CD4-positive, alpha-beta T cell treated with Interleukin-21 for 1 hour (primary cell): ENCODE measurements around the gene UMODL1.

Experiments
- DNase-seq: peaks from one replicate; pipeline ENCODE4 v3.0.0-alpha.2; 2020

UMODL1 gene

DNA sequence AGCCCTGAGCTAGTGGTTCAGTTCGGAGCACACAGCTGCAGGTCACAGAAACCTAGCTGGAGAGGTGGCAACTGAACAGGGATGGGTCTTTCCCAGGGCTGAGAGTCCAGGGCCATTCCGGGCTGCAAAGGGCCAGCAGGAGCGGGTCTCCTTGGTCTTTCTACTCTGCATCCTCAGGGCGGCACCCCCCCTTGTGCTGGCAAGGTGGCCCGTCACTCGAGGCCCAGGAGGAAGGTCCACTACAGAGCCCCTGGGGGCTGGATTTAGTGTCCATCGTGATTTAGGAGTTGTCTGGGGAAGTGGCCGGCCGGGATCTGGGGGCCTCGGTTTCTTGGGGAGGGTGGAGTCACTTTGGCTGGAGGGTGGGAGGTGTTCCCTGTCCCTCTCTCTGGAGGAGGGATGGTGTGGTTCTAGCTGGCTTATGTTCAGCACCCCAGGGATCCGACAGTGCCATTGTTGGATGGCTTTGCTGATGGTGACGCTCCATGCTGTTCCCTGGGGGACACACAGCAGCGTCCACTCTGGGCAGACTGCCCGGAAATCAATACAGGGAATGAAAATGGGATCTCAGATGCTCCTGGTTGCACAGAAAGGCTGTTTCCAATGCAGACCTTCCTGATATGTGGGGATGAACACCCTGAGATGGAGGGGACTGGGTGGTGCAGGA, 64.4 kb downstream of the UMODL1 start:
- no peak for DNase-seq

GRCh38 chr21:42137191-42137904, 66.2 kb downstream of the UMODL1 start:
- DNase-seq, result no peak

GRCh38 chr21:42140196-42140934, 69.2 kb downstream of the UMODL1 start:
- no peak for DNase-seq

DNA sequence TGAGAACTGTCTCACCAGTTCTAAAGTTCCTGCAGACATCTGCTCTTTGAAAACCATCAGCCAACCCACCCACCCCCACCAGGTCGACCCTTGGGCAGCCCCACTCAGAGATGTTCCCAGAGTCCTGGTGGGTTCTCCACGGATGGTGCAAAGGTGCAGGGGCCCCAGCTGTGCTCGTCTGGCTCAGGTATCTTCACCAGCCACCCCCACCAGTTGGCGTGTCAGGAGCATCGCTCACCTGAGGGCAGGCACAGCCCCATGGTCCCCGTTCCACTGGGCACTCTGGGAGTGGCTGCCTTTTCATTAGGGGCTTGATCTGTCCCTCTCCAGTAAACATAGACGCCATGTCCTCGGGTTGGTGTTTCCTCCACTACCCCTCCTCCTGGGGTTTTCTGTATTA, 70.5 kb downstream of the UMODL1 start:
- no peak for DNase-seq

DNA sequence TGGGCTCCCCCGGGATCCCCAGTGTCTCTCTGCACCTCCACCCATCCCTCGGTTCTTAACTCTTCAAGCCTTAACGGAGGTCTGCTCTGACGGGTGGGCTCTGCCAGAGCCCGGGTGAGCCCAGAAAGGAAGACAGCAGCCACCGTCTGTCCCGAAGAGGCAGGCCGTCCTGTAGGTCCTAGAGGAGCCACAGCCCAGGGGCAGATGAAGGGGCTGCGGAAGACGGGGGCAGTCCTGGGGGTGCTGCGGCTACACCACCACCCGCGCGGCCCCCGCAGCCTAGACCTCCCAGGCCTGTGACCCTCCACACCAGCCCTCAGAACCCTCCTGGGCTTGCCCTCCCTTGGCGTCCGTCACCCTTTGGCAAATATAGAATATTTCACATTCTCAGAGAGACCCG, 71.0 kb downstream of the UMODL1 start:
- DNase-seq, result no peak

DNA sequence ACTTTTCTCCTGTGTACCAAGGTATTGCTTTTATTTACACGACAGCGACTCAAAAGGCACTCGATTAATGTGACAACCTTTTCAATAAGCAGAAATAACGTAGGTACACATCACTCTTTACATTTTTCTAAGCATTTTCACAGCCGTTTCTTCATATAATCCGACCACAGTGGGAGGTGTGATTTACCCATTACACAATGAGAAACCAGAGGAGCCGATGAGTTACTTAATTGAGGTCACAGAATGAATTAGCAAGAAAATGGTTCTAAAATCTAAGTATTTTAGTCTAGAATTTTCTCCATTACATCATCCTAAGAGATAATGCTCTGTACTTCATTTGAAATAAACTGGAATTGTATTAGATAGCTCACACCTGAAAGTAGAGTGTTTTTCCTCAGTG, 71.5 kb downstream of the UMODL1 start:
- no peak for DNase-seq

DNA sequence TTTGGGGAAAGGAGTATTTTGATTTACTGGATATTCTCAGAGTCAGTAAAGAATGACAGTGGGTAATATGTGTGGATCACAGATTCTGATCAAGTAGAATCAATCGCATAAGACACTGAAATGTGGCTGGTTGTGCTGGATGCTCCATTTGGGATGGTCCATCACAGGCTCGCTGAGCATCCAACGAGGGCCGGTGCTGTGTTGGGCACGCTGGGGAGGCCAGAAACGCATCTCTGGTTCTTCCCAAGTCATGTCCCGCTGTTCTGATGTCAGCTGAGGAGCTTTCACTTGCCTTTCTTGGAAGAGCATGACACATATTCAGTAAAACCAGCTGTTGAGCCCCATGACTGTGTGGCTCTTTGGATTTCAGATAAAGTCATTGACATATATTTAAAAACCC, 72.0 kb downstream of the UMODL1 start:
- DNase-seq, result no peak

- no peak for DNase-seq
Measured at GRCh38 chr21:42144221-42144620, 73.1 kb downstream of the UMODL1 start.

DNA sequence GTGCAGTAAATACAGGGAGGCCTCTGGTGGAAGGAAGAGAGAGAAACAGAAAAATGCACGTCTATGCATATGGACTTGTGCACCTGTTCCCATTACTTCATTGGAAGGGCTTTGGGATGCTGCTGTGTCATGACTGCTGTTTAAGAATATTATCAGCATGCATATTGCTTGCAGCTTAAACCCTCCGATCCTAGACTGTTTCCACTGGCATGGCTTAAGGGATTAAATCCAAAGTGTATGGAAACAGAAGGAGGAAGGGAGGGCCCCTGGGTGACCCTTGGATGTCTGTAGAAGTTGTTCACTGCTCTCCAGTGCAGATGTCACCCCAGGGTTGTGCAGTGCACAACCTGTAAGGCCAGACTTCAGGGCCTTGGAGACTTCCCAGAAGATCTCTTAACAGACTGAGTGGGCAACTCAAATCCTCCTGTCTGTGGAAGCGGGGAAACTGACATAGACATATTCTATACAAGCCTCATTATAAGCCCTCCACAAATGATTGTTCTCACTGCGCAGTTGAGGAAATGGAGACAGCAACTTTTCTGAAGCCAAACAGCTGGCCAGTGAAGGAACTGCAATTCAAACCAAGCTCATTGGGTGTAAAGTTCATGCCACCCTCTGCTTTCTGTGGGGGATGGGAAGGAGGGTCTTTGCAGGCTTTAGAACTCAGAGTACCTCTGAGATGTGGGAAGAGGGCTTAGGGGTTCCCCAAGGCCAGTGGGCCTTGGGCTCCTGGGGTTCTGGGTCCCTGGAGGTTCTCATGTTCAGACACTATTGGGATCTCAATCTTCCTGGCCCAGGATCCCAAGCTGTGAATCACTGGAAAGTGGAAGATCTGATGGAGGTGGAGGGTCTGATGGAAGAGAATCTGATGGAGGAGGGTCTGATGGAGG, 73.8 kb downstream of the UMODL1 start:
- no peak for DNase-seq

- peak; percentile 72 for DNase-seq
Measured at GRCh38 chr21:42145569-42146272, 74.6 kb downstream of the UMODL1 start.

DNA sequence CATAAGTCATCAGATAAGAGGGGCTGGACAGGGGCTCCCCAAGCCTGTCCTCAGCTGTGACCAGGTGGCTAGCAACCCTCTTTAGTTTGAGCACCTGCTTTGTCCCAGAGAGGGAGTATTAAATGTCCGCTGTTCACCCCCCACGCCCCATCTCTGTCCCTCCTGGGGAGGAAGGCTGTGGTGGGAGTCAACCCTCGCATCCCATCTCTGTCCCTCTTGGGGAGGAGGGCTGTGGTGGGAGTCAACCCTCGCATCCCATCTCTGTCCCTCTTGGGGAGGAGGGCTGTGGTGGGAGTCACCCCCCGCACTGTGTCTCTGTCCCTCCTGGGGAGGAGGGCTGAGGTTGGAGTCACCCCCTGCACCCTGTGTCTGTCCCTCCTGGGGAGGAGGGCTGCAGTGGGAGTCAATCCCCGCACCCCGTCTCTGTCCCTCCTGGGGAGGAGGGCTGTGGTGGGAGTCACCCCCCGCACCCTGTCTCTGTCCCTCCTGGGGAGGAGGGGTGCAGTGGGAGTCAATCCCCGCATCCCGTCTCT, 75.2 kb downstream of the UMODL1 start:
- no peak for DNase-seq

- no peak for DNase-seq
Measured at GRCh38 chr21:42146821-42147220, 75.7 kb downstream of the UMODL1 start.

DNA sequence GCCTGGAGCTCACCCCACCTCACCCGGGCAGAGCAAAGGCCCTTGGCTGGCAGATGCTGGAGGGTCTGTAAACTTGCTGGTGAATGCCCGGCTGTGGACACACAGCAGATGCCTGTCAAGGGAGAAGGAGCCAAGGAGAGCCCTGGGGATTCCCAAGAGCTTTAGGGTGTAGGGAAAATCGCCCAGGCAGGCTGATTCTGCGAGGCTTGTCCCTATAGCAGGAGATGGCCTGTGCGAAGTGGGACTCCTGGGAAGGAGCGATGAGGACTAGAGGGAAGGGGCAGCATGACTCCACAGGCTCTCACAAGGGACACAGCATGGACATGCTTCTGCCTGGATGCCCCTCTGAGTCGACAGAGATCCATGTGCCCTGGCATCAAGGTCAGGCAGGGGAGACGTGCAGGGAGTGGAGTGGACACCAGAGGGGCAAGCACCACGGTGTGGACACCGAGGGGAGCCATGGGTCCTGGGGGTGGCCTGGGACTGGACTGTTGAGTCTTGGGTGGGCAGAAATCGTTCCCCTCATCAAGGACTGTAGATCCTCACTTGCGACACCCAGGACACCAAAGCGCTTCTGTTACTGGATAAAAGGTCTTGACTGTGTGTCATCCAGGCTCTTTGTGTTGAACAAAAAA, 76.4 kb downstream of the UMODL1 start:
- DNase-seq, result no peak

- no peak for DNase-seq
Measured at GRCh38 chr21:42148097-42148496, 77.0 kb downstream of the UMODL1 start.

- no peak for DNase-seq
Measured at GRCh38 chr21:42148584-42148983, 77.5 kb downstream of the UMODL1 start.

- DNase-seq, result no peak
Measured at GRCh38 chr21:42149656-42150473, 78.7 kb downstream of the UMODL1 start.

- no peak for DNase-seq
Measured at GRCh38 chr21:42150474-42151085, 79.5 kb downstream of the UMODL1 start.

GRCh38 chr21:42151148-42151947, 80.2 kb downstream of the UMODL1 start:
- DNase-seq, result no peak

DNA sequence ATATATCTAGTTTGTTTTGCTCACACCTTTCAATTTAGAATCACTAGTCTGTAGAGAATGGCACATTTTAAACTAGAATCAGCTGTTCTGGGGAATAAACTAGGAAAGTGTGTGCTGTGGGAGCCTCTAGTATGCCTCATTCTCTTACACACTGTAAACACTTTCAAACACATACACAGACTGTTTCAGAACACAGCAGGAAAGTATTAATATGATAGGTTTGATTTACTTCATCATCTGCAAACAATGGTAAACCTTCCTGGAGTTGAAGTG, 80.8 kb downstream of the UMODL1 start:
- DNase-seq, result no peak
